H9 (cell line): ENCODE data around the gene CTPS1. TPM values are rescaled to one million over a fixed set of nuclear protein-coding genes. Genes with fewer than 3 reads are reported as not detected.

Source experiments
- DNase-seq: peaks from one replicate; pipeline ENCODE4 v3.0.0-alpha.2; 2017
- H2AFZ ChIP-seq: one replicate; pipeline ENCODE4 v1.6.1; 2013; ENCODE audit warnings: mild to moderate bottlenecking, low read length, control low read depth, moderate library complexity
- H2AK5ac ChIP-seq: 2 replicates; pipeline ENCODE4 v1.6.1; 2013; ENCODE audit warnings: low read length, control low read depth, mixed read lengths; ENCODE audit not compliant: insufficient read length
- H2BK120ac ChIP-seq: one replicate; pipeline ENCODE4 v1.6.1; 2013; ENCODE audit warnings: low read depth, mild to moderate bottlenecking, low read length, control low read depth, inconsistent platforms; ENCODE audit not compliant: poor library complexity, severe bottlenecking
- H2BK12ac ChIP-seq: 2 replicates; pipeline ENCODE4 v1.6.1; 2013; ENCODE audit warnings: low read length, control low read depth, mixed read lengths, low read depth; ENCODE audit not compliant: insufficient read length
- H2BK15ac ChIP-seq: 2 replicates; pipeline ENCODE4 v1.6.1; 2013; ENCODE audit warnings: low read depth, low read length, control low read depth
- H2BK20ac ChIP-seq: one replicate; pipeline ENCODE4 v1.6.1; 2013; ENCODE audit warnings: low read depth, mild to moderate bottlenecking, low read length, control low read depth, inconsistent platforms; ENCODE audit not compliant: poor library complexity, severe bottlenecking
- H2BK5ac ChIP-seq: 2 replicates; pipeline ENCODE4 v1.6.1; 2013; ENCODE audit warnings: low read length, control low read depth, mixed read lengths; ENCODE audit not compliant: insufficient read length
- H3K14ac ChIP-seq: 2 replicates; pipeline ENCODE4 v1.6.1; 2013; ENCODE audit warnings: low read length, control low read depth; ENCODE audit not compliant: insufficient read depth
- H3K18ac ChIP-seq: 2 replicates; pipeline ENCODE4 v1.6.1; 2013; ENCODE audit warnings: low read depth, mild to moderate bottlenecking, mixed read lengths, low read length, control low read depth; ENCODE audit not compliant: insufficient read length
- H3K23ac ChIP-seq: 2 replicates; pipeline ENCODE4 v1.6.1; 2013; ENCODE audit warnings: low read length, control low read depth, mixed read lengths, low read depth; ENCODE audit not compliant: insufficient read length
- H3K23me2 ChIP-seq: 2 replicates; pipeline ENCODE4 v1.6.1; 2013; ENCODE audit warnings: low read depth, mild to moderate bottlenecking, mixed read lengths, low read length, control low read depth; ENCODE audit not compliant: insufficient read length, poor library complexity, severe bottlenecking
- H3K27ac ChIP-seq: 2 replicates; pipeline ENCODE4 v1.5.1; 2013; ENCODE audit warnings: low read length, control low read depth, mixed read lengths, low read depth; ENCODE audit not compliant: insufficient read length
- H3K27me3 ChIP-seq: 2 replicates; pipeline ENCODE4 v1.6.1; 2013; ENCODE audit warnings: low read length, control low read depth, inconsistent platforms; ENCODE audit not compliant: insufficient read depth
- H3K4ac ChIP-seq: 2 replicates; pipeline ENCODE4 v1.6.1; 2013; ENCODE audit warnings: low read depth, mild to moderate bottlenecking, control low read depth, inconsistent platforms, low read length, moderate library complexity
- H3K4me1 ChIP-seq: 2 replicates; pipeline ENCODE4 v1.6.1; 2013; ENCODE audit warnings: low read length, control low read depth, inconsistent platforms; ENCODE audit not compliant: insufficient read depth
- H3K4me2 ChIP-seq: 2 replicates; pipeline ENCODE4 v1.6.1; 2013; ENCODE audit warnings: low read length, control low read depth, mixed read lengths; ENCODE audit not compliant: insufficient read length, insufficient read depth
- H3K56ac ChIP-seq: 2 replicates; pipeline ENCODE4 v1.6.1; 2013; ENCODE audit warnings: low read depth, mild to moderate bottlenecking, mixed read lengths, low read length, control low read depth; ENCODE audit not compliant: insufficient read length
- H3K79me1 ChIP-seq: 2 replicates; pipeline ENCODE4 v1.6.1; 2013; ENCODE audit warnings: low read depth, mild to moderate bottlenecking, moderate library complexity, low read length, control low read depth, inconsistent platforms; ENCODE audit not compliant: insufficient read depth, poor library complexity, severe bottlenecking
- H3K79me2 ChIP-seq: 2 replicates; pipeline ENCODE4 v1.6.1; 2013; ENCODE audit warnings: low read length, control low read depth, inconsistent platforms; ENCODE audit not compliant: insufficient read depth
- H3K9ac ChIP-seq: 2 replicates; pipeline ENCODE4 v1.6.1; 2013; ENCODE audit warnings: low read length, control low read depth, mixed read lengths; ENCODE audit not compliant: insufficient read length; ENCODE audit errors: extremely low read depth
- H3K9me3 ChIP-seq: one replicate; pipeline ENCODE4 v1.6.1; 2013; ENCODE audit warnings: low read depth, low read length, inconsistent platforms; ENCODE audit not compliant: control insufficient read depth
- H3T11ph ChIP-seq: one replicate; pipeline ENCODE4 v1.6.1; 2013; ENCODE audit warnings: mild to moderate bottlenecking, low read length, control low read depth, inconsistent platforms
- H4K20me1 ChIP-seq: one replicate; pipeline ENCODE4 v1.6.1; 2013; ENCODE audit not compliant: control insufficient read depth, insufficient read length, insufficient read depth
- H4K5ac ChIP-seq: 2 replicates; pipeline ENCODE4 v1.6.1; 2013; ENCODE audit warnings: low read depth, mild to moderate bottlenecking, mixed read lengths, low read length, control low read depth; ENCODE audit not compliant: insufficient read length
- H4K8ac ChIP-seq: replicated peaks from 2 replicates; pipeline ENCODE4 v1.6.1; 2013; ENCODE audit warnings: low read length, control low read depth, mixed read lengths, low read depth; ENCODE audit not compliant: insufficient read length
- H4K91ac ChIP-seq: 2 replicates; pipeline ENCODE4 v1.6.1; 2013; ENCODE audit warnings: low read depth, mild to moderate bottlenecking, moderate library complexity, mixed read lengths, low read length, control low read depth; ENCODE audit not compliant: insufficient read length
- H3K27ac Mint-ChIP-seq, 3 experiments: 2 replicates in 2 of 3; 3 replicates in 1 of 3; pipeline ENCODE4 v1.8.0; 2020 to 2021; ENCODE audit warnings: mixed read lengths in 3 of 3, mild to moderate bottlenecking in 1 of 3, moderate library complexity in 1 of 3
- H3K27me3 Mint-ChIP-seq: 2 replicates; pipeline ENCODE4 v1.8.0; 2021; ENCODE audit warnings: low read depth, mild to moderate bottlenecking, moderate library complexity, mixed read lengths
- H3K36me3 Mint-ChIP-seq, 3 experiments: 2 replicates in 2 of 3; 3 replicates in 1 of 3; pipeline ENCODE4 v1.8.0; 2020 to 2021; ENCODE audit warnings: low read depth in 3 of 3, mixed read lengths in 3 of 3; ENCODE audit not compliant: insufficient read depth in 1 of 3
- H3K4me1 Mint-ChIP-seq, 2 experiments: 2 replicates each; pipeline ENCODE4 v1.8.0; 2020; ENCODE audit warnings: mixed read lengths in 2 of 2
- H3K4me3 Mint-ChIP-seq, 2 experiments: 2 replicates in 1 of 2; 3 replicates in 1 of 2; pipeline ENCODE4 v1.8.0; 2020 to 2021; ENCODE audit warnings: mild to moderate bottlenecking in 2 of 2, mixed read lengths in 2 of 2, moderate library complexity in 1 of 2
- H3K9me3 Mint-ChIP-seq, 2 experiments: 2 replicates in 1 of 2; 3 replicates in 1 of 2; pipeline ENCODE4 v1.8.0; 2020; ENCODE audit warnings: mild to moderate bottlenecking in 2 of 2, mixed read lengths in 2 of 2, moderate library complexity in 1 of 2
- CTCF ChIP-seq: fragments of 200-600 bp; sonication (generic); conservative IDR thresholded peaks from 3 replicates; pipeline ENCODE4 v1.8.0; 2021; ENCODE audit warnings: antibody characterized with exemption, mild to moderate bottlenecking
- WGBS: extraction: QIAGEN DNeasy Blood & Tissue Kit; methylation state at CpG from one replicate; pipeline ENCODE4 v1.1.7; 2013; ENCODE audit warnings: missing lambda C conversion rate, low lambda C conversion rate, mixed read lengths; ENCODE audit not compliant: insufficient read length; ENCODE audit errors: extremely low coverage; 5-methylcytosine and 5-hydroxymethylcytosine counted together
- total RNA-seq: library from RNA; stranded (reverse); gene quantifications from 2 replicates; pipeline ENCODE4 v1.2.1, GENCODE V29; 2021

CTPS1 gene
- total RNA-seq, 1 experiment from 2014 or later, result 105 TPM

GRCh38 chr1:40955266-40955665 is 24.2 kb upstream of the CTPS1 start:
- Histone ChIP-seq H3K27ac (no peak overlapping the region), H3K4me2 (no peak overlapping the region), H3K18ac (no peak overlapping the region), H3K79me2 (no peaks in the 10 kb centered on the region), H3K14ac (no peak overlapping the region), H2AK5ac (no peak overlapping the region), H3K79me1 (no peaks in the 10 kb centered on the region), H4K20me1 (no peaks in the 10 kb centered on the region), H3K4me1 (no peaks in the 10 kb centered on the region; the same call in 1 of the 2 replicates), H3K9ac (no peak overlapping the region), H3K9me3 (no peaks in the 10 kb centered on the region), H3K23ac (no peak overlapping the region), H2BK15ac (no peak overlapping the region), H4K5ac (no peak overlapping the region), H3K4ac (no peak overlapping the region), H2BK5ac (no peak overlapping the region), H2BK12ac (no peak overlapping the region), H2BK120ac (no peak overlapping the region), H2AFZ (no peak overlapping the region), H3K56ac (no peak overlapping the region), H3K23me2 (no peaks in the 10 kb centered on the region), H3T11ph (no peak overlapping the region), H3K27me3 (no peaks in the 10 kb centered on the region), H4K8ac (no peak overlapping the region), H4K91ac (no peak overlapping the region), H2BK20ac (no peak overlapping the region)
- Mint-ChIP-seq H3K27ac (no peak overlapping the region), H3K36me3 (no peaks in the 10 kb centered on the region; a peak in 1 of 7 replicates), H3K27me3 (peaks cover 16% of the 10 kb centered on the region), H3K9me3 (peaks cover 0 to 2% of the 10 kb centered on the region in 2 experiments; a peak in 4 of 5 replicates), H3K4me3 (no peak overlapping the region), H3K4me1 (peaks cover 8 to 12% of the 10 kb centered on the region in 2 experiments)
- WGBS, result no CpG with 5 or more reads among the region's 5 CpGs
- TF ChIP-seq CTCF, result no peak
- DNase-seq, result no peak
